T-helper 2 cell treated with Interferon-gamma antibody and Interleukin-4, amounts not matched to agents 5 μg/mL and 100 μg/mL, for 36 hours (primary cell): Measurements from ENCODE around the gene TROAP.
"Not testable (repeated sequence)": the region's sequence is repeated elsewhere in the genome, so short reads cannot be mapped to it uniquely, and the experiment has no call there.

Experiments used
- DNase-seq: peaks from one replicate; pipeline ENCODE4 v3.0.0; 2021; ENCODE audit warnings: low spot score
- H3K27ac Mint-ChIP-seq: one replicate; pipeline ENCODE4 v1.8.0; 2021; ENCODE audit warnings: mild to moderate bottlenecking, mixed read lengths
- H3K27me3 Mint-ChIP-seq: one replicate; pipeline ENCODE4 v1.8.0; 2021; ENCODE audit warnings: low read depth, mixed read lengths
- H3K36me3 Mint-ChIP-seq: one replicate; pipeline ENCODE4 v1.8.0; 2021; ENCODE audit warnings: low read depth, mixed read lengths
- H3K4me1 Mint-ChIP-seq: one replicate; pipeline ENCODE4 v1.8.0; 2021; ENCODE audit warnings: low read depth, mixed read lengths
- H3K4me3 Mint-ChIP-seq: one replicate; pipeline ENCODE4 v1.8.0; 2022; ENCODE audit warnings: mild to moderate bottlenecking, moderate library complexity, mixed read lengths
- H3K9me3 Mint-ChIP-seq: one replicate; pipeline ENCODE4 v1.8.0; 2021; ENCODE audit warnings: mixed read lengths

Gene TROAP

DNA sequence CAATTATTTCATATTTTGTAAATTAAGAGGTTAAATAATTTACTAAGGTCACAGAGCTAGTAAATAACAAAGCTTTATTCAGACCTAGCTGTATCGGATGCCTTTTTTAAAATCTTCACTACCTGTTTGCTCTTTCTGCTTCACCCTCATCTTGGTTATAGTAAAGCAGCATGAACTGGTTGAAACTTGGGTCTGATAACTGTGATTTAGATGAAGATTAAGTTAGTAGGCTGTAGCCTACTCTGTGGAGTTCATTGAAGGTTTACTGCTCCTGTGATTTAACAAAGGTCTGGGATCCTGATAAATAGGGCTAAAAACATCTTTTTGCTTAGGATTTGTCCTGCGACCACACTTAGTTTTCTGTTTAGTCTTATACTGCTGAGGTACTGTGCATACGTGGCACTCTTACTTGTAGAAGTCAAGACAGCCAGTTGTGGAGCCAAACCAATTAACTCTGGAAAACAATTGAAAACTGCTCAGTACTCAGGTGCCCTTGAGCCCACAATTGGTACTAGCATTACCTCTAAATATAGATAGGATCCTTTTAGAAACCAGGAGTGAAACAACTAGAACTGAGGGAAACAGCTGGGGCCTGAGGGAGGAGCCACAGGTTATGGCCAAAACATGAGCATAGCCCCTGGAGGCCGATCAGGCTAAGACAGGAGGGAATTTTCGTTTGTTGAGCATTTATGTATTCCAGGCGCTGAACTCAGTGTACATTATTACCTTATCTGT, 46.5 kb downstream of the TROAP start:
- H3K27me3 Mint-ChIP-seq = no peaks in the 10 kb centered on the region
- no peaks in the 10 kb centered on the region for H3K9me3 Mint-ChIP-seq
- peaks cover 41% of the 10 kb centered on the region for H3K4me1 Mint-ChIP-seq
- no peak overlapping the region for H3K27ac Mint-ChIP-seq
- H3K36me3 Mint-ChIP-seq = peaks cover 5% of the 10 kb centered on the region
- peak; percentile 33 for DNase-seq
- no peak overlapping the region for H3K4me3 Mint-ChIP-seq

DNA sequence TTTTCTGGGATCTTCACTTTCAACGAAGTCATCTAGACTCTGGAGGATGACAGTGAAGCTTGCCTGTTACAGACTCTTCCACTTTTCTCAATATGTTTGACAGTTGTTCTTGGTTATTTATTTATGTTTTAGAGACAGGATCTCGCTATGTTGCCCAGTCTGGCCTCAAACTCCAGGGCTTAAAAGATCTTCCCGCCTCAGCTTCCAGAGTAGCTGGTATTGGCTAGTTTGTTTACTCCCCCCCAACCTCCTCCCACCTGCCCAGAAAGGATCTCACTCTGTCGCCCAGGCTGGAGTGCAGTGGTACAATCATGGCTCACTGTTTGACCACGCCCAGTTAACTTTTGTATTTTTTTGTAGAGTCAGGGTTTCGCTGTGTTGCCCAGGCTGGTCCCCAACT, 47.5 kb downstream of the TROAP start:
- Mint-ChIP-seq H3K27ac (no peak overlapping the region), H3K36me3 (peaks cover 5% of the 10 kb centered on the region), H3K4me3 (no peak overlapping the region), H3K27me3 (no peaks in the 10 kb centered on the region), H3K4me1 (peaks cover 45% of the 10 kb centered on the region), H3K9me3 (no peaks in the 10 kb centered on the region)
- DNase-seq = no peak

DNA sequence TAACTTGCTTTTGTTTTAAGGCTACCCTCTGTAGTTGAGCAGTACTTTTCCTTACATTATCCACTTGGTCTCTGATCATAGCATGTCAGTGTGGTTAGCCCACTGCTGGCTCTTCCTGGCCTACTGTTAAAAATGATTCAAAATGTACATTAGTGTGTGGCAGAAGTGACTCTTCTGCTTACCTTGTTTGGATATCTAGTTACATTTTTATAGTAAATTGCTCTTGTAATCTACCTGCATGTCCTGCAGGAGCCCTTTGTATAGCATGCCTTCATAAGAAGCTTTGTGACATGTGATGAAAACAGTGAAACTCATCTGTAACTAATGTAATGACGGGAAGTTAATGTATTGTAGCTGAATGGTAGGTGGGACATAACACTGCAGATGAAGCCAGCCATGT, 52.4 kb downstream of the TROAP start:
- H3K36me3 Mint-ChIP-seq = peaks cover 5% of the 10 kb centered on the region
- H3K4me1 Mint-ChIP-seq = peaks cover 19% of the 10 kb centered on the region
- H3K27ac Mint-ChIP-seq = peak overlapping the region; percentile 2
- H3K9me3 Mint-ChIP-seq = no peaks in the 10 kb centered on the region
- H3K4me3 Mint-ChIP-seq = no peak overlapping the region
- no peak for DNase-seq
- no peaks in the 10 kb centered on the region for H3K27me3 Mint-ChIP-seq

DNA sequence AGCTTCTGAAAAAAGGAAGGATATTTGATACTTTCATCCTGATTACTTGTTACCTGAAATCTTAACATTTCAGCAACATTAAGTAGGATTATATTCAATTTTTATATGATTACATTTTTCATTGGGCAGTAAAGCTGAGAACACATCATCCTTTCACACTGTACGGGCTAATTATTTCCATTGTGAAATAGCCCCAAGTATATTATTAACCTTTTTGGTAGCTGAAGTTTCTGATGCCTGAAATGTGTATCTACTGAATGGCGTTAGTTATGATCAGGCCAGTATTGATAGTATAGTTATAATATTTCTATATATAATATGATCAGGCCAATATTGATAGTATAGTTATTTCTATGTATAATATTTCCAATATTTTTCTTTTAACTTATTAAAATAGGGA, 54.3 kb downstream of the TROAP start:
- peaks cover 10% of the 10 kb centered on the region for H3K4me1 Mint-ChIP-seq
- no peak overlapping the region for H3K27ac Mint-ChIP-seq
- H3K4me3 Mint-ChIP-seq = no peak overlapping the region
- H3K36me3 Mint-ChIP-seq = peaks cover 2% of the 10 kb centered on the region
- no peaks in the 10 kb centered on the region for H3K27me3 Mint-ChIP-seq
- no peak for DNase-seq
- H3K9me3 Mint-ChIP-seq = no peaks in the 10 kb centered on the region

DNA sequence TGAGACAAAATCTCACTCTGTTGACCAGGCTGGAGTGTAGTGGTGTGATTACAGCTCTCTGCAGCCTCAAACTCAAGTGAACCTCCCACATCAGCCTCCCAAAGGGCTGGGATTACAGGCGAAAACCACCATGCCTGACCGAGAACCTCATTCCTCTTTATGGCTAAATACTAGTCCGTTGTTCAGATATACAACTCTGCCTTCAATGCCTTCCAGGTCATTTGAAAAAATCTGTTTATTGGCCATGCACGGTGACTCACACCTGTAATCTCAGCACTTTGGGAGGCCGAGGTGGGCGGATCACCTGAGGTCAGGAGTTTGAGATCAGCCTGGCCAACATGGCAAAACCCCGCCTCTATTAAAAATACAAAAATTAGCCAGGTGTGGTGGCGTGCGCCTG, 57.1 kb downstream of the TROAP start:
- DNase-seq, H3K36me3 Mint-ChIP-seq, H3K27me3 Mint-ChIP-seq, H3K27ac Mint-ChIP-seq, H3K4me3 Mint-ChIP-seq, H3K4me1 Mint-ChIP-seq, H3K9me3 Mint-ChIP-seq: not testable (repeated sequence)
